Activated T-cell treated with anti-CD3 and anti-CD28 coated beads, Interleukin-2, amount 50 U/mL, for 24 hours (primary cell): ENCODE results near the gene DUSP8.

Source experiments
- DNase-seq: peaks from one replicate; pipeline ENCODE4 v3.0.0-alpha.2; 2020
- H3K27ac Mint-ChIP-seq: 2 replicates; pipeline ENCODE4 v1.8.0; 2020; ENCODE audit warnings: mild to moderate bottlenecking, mixed read lengths
- H3K27me3 Mint-ChIP-seq: 2 replicates; pipeline ENCODE4 v1.8.0; 2020; ENCODE audit warnings: mixed read lengths
- H3K36me3 Mint-ChIP-seq: 2 replicates; pipeline ENCODE4 v1.8.0; 2020; ENCODE audit warnings: low read depth, mixed read lengths
- H3K4me1 Mint-ChIP-seq: 2 replicates; pipeline ENCODE4 v1.8.0; 2020; ENCODE audit warnings: low read depth, mixed read lengths
- H3K4me3 Mint-ChIP-seq: 2 replicates; pipeline ENCODE4 v1.8.0; 2020; ENCODE audit warnings: mild to moderate bottlenecking, moderate library complexity, mixed read lengths
- H3K9me3 Mint-ChIP-seq: 2 replicates; pipeline ENCODE4 v1.8.0; 2020; ENCODE audit warnings: mixed read lengths

The DUSP8 gene

DNA sequence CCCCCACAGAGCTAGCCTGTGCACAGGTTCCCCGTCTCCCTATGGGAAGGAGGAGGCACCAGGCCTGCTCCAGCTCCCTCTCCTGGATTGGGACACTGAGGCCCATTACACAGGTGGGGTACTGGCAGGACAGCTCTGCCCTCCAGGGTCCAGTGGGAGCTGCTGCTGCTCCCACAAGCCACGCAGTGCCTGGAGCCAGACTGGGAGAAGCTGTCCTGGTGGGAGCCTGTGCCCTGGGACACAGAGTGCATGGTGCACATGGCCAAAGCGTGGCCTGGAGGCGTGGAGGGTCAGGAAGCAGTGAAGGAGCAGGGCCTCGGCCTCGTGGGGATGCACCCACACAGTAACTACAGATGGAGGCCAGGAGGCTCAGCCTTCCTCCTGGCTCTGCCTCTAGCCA lies 27.5 kb downstream of the DUSP8 start:
- Mint-ChIP-seq H3K4me1 (peaks cover 4% of the 10 kb centered on the region), H3K36me3 (no peaks in the 10 kb centered on the region), H3K27ac (no peak overlapping the region), H3K9me3 (no peaks in the 10 kb centered on the region), H3K27me3 (peaks cover 35% of the 10 kb centered on the region), H3K4me3 (no peak overlapping the region)
- no peak for DNase-seq

DNA sequence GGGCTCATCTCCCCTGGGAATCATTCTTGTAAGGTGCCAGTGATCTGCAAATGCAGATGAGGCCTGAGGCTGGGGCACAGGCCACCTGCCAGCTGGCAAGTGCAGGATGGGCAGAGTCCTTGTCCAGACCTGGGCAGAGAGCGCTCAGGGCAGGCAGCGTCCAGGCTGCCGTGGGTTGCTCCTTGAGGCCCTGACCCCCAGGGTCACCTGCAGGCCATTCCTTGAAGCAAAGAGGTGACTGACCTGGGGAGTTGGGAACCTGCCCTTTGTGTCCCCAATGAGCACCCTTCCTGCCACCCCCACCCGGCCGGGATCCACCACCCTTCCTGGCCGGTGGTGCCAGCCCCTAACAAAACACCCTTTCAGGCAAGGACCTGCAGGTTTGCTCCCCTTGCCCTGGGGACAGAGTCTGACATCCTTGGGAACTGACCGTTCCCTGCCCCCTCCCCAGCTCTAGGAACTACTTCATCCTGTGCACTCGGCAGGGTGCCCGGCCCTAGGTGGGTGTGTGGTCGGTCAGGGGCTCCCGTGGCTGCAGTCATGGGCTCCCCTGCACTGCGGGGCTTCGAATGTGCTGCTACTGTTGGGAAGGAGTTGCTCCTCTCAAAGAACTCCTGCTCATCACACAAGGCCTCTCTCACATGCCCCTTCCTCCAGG lies 28.3 kb downstream of the DUSP8 start:
- peaks cover 4% of the 10 kb centered on the region for H3K4me1 Mint-ChIP-seq
- no peak overlapping the region for H3K27ac Mint-ChIP-seq
- no peaks in the 10 kb centered on the region for H3K36me3 Mint-ChIP-seq
- H3K4me3 Mint-ChIP-seq: no peak overlapping the region
- DNase-seq: no peak
- H3K27me3 Mint-ChIP-seq: peaks cover 27% of the 10 kb centered on the region
- no peaks in the 10 kb centered on the region for H3K9me3 Mint-ChIP-seq

DNA sequence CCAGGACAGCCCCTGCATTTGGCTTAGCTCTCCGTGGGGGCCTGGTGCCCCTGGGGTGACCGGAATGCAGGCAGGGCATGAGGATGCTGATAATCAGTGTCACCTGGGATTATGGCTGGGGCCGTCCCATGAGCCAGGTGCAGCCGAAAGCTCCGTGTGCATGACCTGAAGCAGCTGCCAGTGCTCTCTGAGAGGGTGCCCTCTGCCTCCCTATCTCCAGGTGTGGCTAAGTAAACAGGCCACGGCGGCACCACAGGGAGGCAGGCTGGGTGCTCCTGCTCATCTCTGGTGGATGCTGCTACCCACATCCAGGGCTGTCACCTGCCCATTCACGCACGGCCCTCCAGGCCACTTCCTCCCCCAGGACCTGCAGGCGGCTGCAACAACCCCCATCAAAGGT lies 29.8 kb downstream of the DUSP8 start:
- H3K36me3 Mint-ChIP-seq: no peaks in the 10 kb centered on the region
- H3K4me1 Mint-ChIP-seq: peaks cover 2% of the 10 kb centered on the region
- H3K27me3 Mint-ChIP-seq: peaks cover 16% of the 10 kb centered on the region
- H3K9me3 Mint-ChIP-seq: no peaks in the 10 kb centered on the region
- no peak for DNase-seq
- no peak overlapping the region for H3K27ac Mint-ChIP-seq
- H3K4me3 Mint-ChIP-seq: no peak overlapping the region

GRCh38 chr11:1541474-1542204 lies 30.4 kb downstream of the DUSP8 start:
- peaks cover 5% of the 10 kb centered on the region for H3K4me1 Mint-ChIP-seq
- no peak overlapping the region for H3K4me3 Mint-ChIP-seq
- H3K27me3 Mint-ChIP-seq: peaks cover 16% of the 10 kb centered on the region
- DNase-seq: no peak
- no peaks in the 10 kb centered on the region for H3K9me3 Mint-ChIP-seq
- no peak overlapping the region for H3K27ac Mint-ChIP-seq
- no peaks in the 10 kb centered on the region for H3K36me3 Mint-ChIP-seq

- DNase-seq: no peak
- peaks cover 3% of the 10 kb centered on the region for H3K27me3 Mint-ChIP-seq
- peaks cover 18% of the 10 kb centered on the region for H3K4me1 Mint-ChIP-seq
- no peak overlapping the region for H3K27ac Mint-ChIP-seq
- no peaks in the 10 kb centered on the region for H3K9me3 Mint-ChIP-seq
- H3K36me3 Mint-ChIP-seq: peaks cover 5% of the 10 kb centered on the region
- H3K4me3 Mint-ChIP-seq: no peak overlapping the region
Measured at GRCh38 chr11:1540074-1540473, 32.0 kb downstream of the DUSP8 start.

DNA sequence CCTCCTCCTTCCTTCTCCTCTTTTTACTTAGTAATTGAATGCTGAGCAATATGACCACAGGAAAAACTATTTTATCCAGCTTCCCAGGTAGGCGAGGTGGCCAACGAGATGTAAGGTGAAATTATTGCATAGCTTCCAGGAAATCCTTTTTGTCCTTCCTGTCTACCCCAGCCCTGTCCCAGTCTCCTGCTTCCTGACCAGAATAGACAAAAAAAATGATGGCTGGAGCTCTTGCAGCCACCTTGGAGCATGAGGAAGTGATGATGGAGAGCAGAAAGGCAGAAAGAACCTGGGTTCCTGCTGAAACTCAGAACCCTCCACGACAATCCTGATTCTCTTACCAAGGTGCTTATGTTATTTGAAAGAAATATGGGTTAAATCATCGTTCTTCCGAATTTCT lies 33.9 kb downstream of the DUSP8 start:
- no peak overlapping the region for H3K4me3 Mint-ChIP-seq
- H3K4me1 Mint-ChIP-seq: peaks cover 32% of the 10 kb centered on the region
- peaks cover 15% of the 10 kb centered on the region for H3K36me3 Mint-ChIP-seq
- no peak for DNase-seq
- no peak overlapping the region for H3K27ac Mint-ChIP-seq
- H3K27me3 Mint-ChIP-seq: no peaks in the 10 kb centered on the region
- no peaks in the 10 kb centered on the region for H3K9me3 Mint-ChIP-seq

GRCh38 chr11:1536065-1536843 lies 35.8 kb downstream of the DUSP8 start:
- Mint-ChIP-seq H3K4me3 (no peak overlapping the region), H3K27me3 (no peaks in the 10 kb centered on the region), H3K4me1 (peaks cover 46% of the 10 kb centered on the region), H3K27ac (no peak overlapping the region), H3K9me3 (no peaks in the 10 kb centered on the region), H3K36me3 (peaks cover 33% of the 10 kb centered on the region)
- no peak for DNase-seq

GRCh38 chr11:1534682-1535081 lies 37.4 kb downstream of the DUSP8 start:
- H3K9me3 Mint-ChIP-seq: no peaks in the 10 kb centered on the region
- H3K4me1 Mint-ChIP-seq: peaks cover 55% of the 10 kb centered on the region
- no peak for DNase-seq
- H3K4me3 Mint-ChIP-seq: no peak overlapping the region
- no peak overlapping the region for H3K27ac Mint-ChIP-seq
- peaks cover 35% of the 10 kb centered on the region for H3K36me3 Mint-ChIP-seq
- H3K27me3 Mint-ChIP-seq: no peaks in the 10 kb centered on the region

GRCh38 chr11:1534171-1534570 lies 37.9 kb downstream of the DUSP8 start:
- DNase-seq: no peak
- H3K27ac Mint-ChIP-seq: no peak overlapping the region
- H3K36me3 Mint-ChIP-seq: peaks cover 35% of the 10 kb centered on the region
- no peaks in the 10 kb centered on the region for H3K9me3 Mint-ChIP-seq
- no peaks in the 10 kb centered on the region for H3K27me3 Mint-ChIP-seq
- peaks cover 58% of the 10 kb centered on the region for H3K4me1 Mint-ChIP-seq
- no peak overlapping the region for H3K4me3 Mint-ChIP-seq

- no peaks in the 10 kb centered on the region for H3K27me3 Mint-ChIP-seq
- no peak for DNase-seq
- H3K36me3 Mint-ChIP-seq: peaks cover 35% of the 10 kb centered on the region
- peaks cover 63% of the 10 kb centered on the region for H3K4me1 Mint-ChIP-seq
- no peak overlapping the region for H3K27ac Mint-ChIP-seq
- no peaks in the 10 kb centered on the region for H3K9me3 Mint-ChIP-seq
- no peak overlapping the region for H3K4me3 Mint-ChIP-seq
Measured at GRCh38 chr11:1533342-1533725, 38.7 kb downstream of the DUSP8 start.

- Mint-ChIP-seq H3K27me3 (no peaks in the 10 kb centered on the region), H3K27ac (no peak overlapping the region), H3K4me3 (no peak overlapping the region), H3K36me3 (peaks cover 35% of the 10 kb centered on the region), H3K9me3 (no peaks in the 10 kb centered on the region), H3K4me1 (peaks cover 68% of the 10 kb centered on the region)
- no peak for DNase-seq
Measured at GRCh38 chr11:1532606-1533341, 39.3 kb downstream of the DUSP8 start.

DNA sequence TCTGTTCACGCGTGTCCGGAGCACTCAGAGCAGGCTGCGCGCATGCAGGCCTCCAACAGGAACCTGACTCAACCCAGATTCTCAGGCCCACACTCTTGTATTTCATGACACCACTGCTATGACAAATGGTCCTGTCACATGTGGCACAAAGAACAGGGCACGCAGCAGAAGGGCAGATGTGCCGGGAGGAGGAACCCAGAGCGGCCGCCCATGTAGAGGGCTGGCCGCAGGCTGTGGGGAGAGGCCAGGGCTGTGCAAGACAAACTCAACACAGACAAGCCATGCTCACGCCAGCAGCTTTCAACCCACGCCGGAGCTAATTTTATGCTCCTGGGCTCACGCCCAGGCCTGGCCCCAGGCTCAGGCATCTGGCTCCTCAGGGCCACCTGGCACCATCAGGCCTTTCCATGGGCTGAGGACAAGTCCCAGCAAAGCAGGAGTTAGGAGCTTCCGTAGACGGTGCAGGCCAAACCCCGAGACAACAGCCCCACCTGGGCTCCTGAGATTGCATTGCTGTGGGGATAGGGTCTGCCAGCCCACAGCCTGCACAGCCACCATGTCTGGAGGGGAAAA lies 40.0 kb downstream of the DUSP8 start:
- Mint-ChIP-seq H3K27me3 (no peaks in the 10 kb centered on the region), H3K27ac (no peak overlapping the region), H3K9me3 (no peaks in the 10 kb centered on the region), H3K36me3 (peaks cover 35% of the 10 kb centered on the region), H3K4me1 (peaks cover 67% of the 10 kb centered on the region), H3K4me3 (no peak overlapping the region)
- no peak for DNase-seq

DNA sequence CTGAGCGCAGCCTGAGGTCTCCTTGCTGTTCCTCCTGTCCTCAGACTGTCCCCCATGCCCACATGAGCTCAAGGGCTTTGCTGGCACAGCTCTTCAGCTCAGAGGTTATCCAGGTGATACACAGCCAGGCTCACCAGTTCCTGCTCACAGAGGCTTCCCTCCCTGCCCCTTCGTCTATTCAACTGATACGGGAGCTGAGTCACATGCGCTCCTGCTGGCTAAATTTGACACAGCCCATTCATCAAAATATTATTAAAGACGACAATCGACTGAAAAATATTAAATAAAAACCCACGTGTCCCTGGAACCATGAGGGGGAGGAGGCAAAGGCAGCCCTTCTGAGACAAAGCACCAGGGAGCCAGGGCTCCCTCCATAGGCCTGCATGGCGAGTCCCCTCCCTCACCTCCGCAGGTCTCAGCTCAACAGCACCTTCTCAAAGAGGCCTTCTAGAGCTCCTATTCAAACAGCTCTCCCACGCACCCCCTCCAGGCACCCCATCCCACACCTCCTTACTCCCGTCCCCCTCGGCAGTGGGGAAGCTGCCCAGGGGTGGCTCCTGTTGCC lies 40.5 kb downstream of the DUSP8 start:
- Mint-ChIP-seq H3K4me3 (no peak overlapping the region), H3K27ac (peak overlapping the region; percentile 40)

More for the DNA sequence above, 40.5 kb downstream of the DUSP8 start:
- H3K27me3 Mint-ChIP-seq: no peaks in the 10 kb centered on the region
- DNase-seq: no peak
- no peaks in the 10 kb centered on the region for H3K9me3 Mint-ChIP-seq
- H3K36me3 Mint-ChIP-seq: peaks cover 35% of the 10 kb centered on the region
- H3K4me1 Mint-ChIP-seq: peaks cover 66% of the 10 kb centered on the region
